HUES6 (cell line): ENCODE measurements around the gene ABCC1.
"Not testable (repeated sequence)": the region's sequence is repeated elsewhere in the genome, so short reads cannot be mapped to it uniquely, and the experiment has no call there.

Experiments
- H3K27ac ChIP-seq: 2 replicates; pipeline ENCODE4 v1.7.0; 2013; ENCODE audit warnings: low read depth, mild to moderate bottlenecking, low read length, inconsistent platforms
- H3K27me3 ChIP-seq: 2 replicates; pipeline ENCODE4 v1.6.1; 2013; ENCODE audit warnings: low read length; ENCODE audit not compliant: control insufficient read depth, insufficient read depth
- H3K36me3 ChIP-seq: 2 replicates; pipeline ENCODE4 v1.6.1; 2013; ENCODE audit warnings: low read length; ENCODE audit not compliant: control insufficient read depth, insufficient read depth
- H3K4me1 ChIP-seq: 2 replicates; pipeline ENCODE4 v1.6.1; 2013; ENCODE audit warnings: low read length; ENCODE audit not compliant: control insufficient read depth, insufficient read depth
- H3K4me3 ChIP-seq: 2 replicates; pipeline ENCODE4 v1.5.1; 2013; ENCODE audit warnings: low read depth, low read length
- H3K9ac ChIP-seq: one replicate; pipeline ENCODE4 v1.6.1; 2013; ENCODE audit warnings: mild to moderate bottlenecking, low read length
- H3K9me3 ChIP-seq: 2 replicates; pipeline ENCODE4 v1.6.1; 2013; ENCODE audit warnings: low read depth, low read length; ENCODE audit not compliant: control insufficient read depth, insufficient read depth

The ABCC1 gene

GRCh38 chr16:15918314-15918713, 31.1 kb upstream of the ABCC1 start:
- H3K27ac ChIP-seq, H3K27me3 ChIP-seq, H3K9me3 ChIP-seq, H3K4me3 ChIP-seq, H3K4me1 ChIP-seq, H3K36me3 ChIP-seq, H3K9ac ChIP-seq: not testable (repeated sequence)

GRCh38 chr16:15919331-15919730, 30.1 kb upstream of the ABCC1 start:
- H3K9me3 ChIP-seq = no peaks in the 10 kb centered on the region
- H3K27me3 ChIP-seq = no peaks in the 10 kb centered on the region
- H3K4me3 ChIP-seq = no peak overlapping the region
- no peak overlapping the region for H3K9ac ChIP-seq
- no peaks in the 10 kb centered on the region for H3K4me1 ChIP-seq
- H3K36me3 ChIP-seq = no peaks in the 10 kb centered on the region
- H3K27ac ChIP-seq = no peak overlapping the region

GRCh38 chr16:15924996-15925395, 24.4 kb upstream of the ABCC1 start:
- no peak overlapping the region for H3K27ac ChIP-seq
- no peaks in the 10 kb centered on the region for H3K9me3 ChIP-seq
- no peak overlapping the region for H3K4me3 ChIP-seq
- H3K9ac ChIP-seq = no peak overlapping the region
- no peaks in the 10 kb centered on the region for H3K36me3 ChIP-seq
- H3K4me1 ChIP-seq = 0 out of 2 replicates have a peak, but pooled peaks cover 4% of the 10 kb centered on the region
- no peaks in the 10 kb centered on the region for H3K27me3 ChIP-seq

GRCh38 chr16:15925631-15926030, 23.8 kb upstream of the ABCC1 start:
- Histone ChIP-seq H3K9me3 (no peaks in the 10 kb centered on the region), H3K4me1 (0 out of 2 replicates have a peak, but pooled peaks cover 4% of the 10 kb centered on the region), H3K4me3 (no peak overlapping the region), H3K9ac (no peak overlapping the region), H3K27me3 (no peaks in the 10 kb centered on the region), H3K36me3 (no peaks in the 10 kb centered on the region), H3K27ac (no peak overlapping the region)

GRCh38 chr16:15928261-15929104, 20.9 kb upstream of the ABCC1 start:
- Histone ChIP-seq H3K4me3 (no peak overlapping the region), H3K27me3 (no peaks in the 10 kb centered on the region), H3K9ac (no peak overlapping the region), H3K36me3 (no peaks in the 10 kb centered on the region), H3K9me3 (no peaks in the 10 kb centered on the region), H3K27ac (no peak overlapping the region), H3K4me1 (0 out of 2 replicates have a peak, but pooled peaks cover 4% of the 10 kb centered on the region)

GRCh38 chr16:15932939-15933338, 16.5 kb upstream of the ABCC1 start:
- H3K9ac ChIP-seq = no peak overlapping the region
- no peaks in the 10 kb centered on the region for H3K4me1 ChIP-seq
- 0 out of 2 replicates have a peak, but pooled peaks cover 4% of the 10 kb centered on the region for H3K9me3 ChIP-seq
- H3K27ac ChIP-seq = no peak overlapping the region
- H3K36me3 ChIP-seq = no peaks in the 10 kb centered on the region
- H3K4me3 ChIP-seq = no peak overlapping the region
- H3K27me3 ChIP-seq = no peaks in the 10 kb centered on the region

GRCh38 chr16:15933781-15934180, 15.6 kb upstream of the ABCC1 start:
- no peak overlapping the region for H3K27ac ChIP-seq
- H3K4me3 ChIP-seq = no peak overlapping the region
- H3K36me3 ChIP-seq = no peaks in the 10 kb centered on the region
- H3K9me3 ChIP-seq = 0 out of 2 replicates have a peak, but pooled peaks cover 4% of the 10 kb centered on the region
- no peaks in the 10 kb centered on the region for H3K4me1 ChIP-seq
- no peaks in the 10 kb centered on the region for H3K27me3 ChIP-seq
- H3K9ac ChIP-seq = no peak overlapping the region

GRCh38 chr16:15934991-15935390, 14.4 kb upstream of the ABCC1 start:
- Histone ChIP-seq H3K9ac (no peak overlapping the region), H3K9me3 (0 out of 2 replicates have a peak, but pooled peaks cover 4% of the 10 kb centered on the region), H3K36me3 (no peaks in the 10 kb centered on the region), H3K4me3 (no peak overlapping the region), H3K4me1 (no peaks in the 10 kb centered on the region), H3K27ac (no peak overlapping the region), H3K27me3 (no peaks in the 10 kb centered on the region)

GRCh38 chr16:15936809-15937208, 12.6 kb upstream of the ABCC1 start:
- not testable (repeated sequence) for H3K27ac ChIP-seq, H3K27me3 ChIP-seq

GRCh38 chr16:15942931-15943690, 6.3 kb upstream of the ABCC1 start:
- no peaks in the 10 kb centered on the region for H3K36me3 ChIP-seq
- H3K27me3 ChIP-seq = no peaks in the 10 kb centered on the region
- H3K4me3 ChIP-seq = no peak overlapping the region
- no peak overlapping the region for H3K27ac ChIP-seq
- H3K4me1 ChIP-seq = no peaks in the 10 kb centered on the region
- H3K9ac ChIP-seq = no peak overlapping the region
- no peaks in the 10 kb centered on the region for H3K9me3 ChIP-seq

More at GRCh38 chr16:15936809-15937208, 12.6 kb upstream of the ABCC1 start:
- H3K4me1 ChIP-seq, H3K9me3 ChIP-seq, H3K4me3 ChIP-seq, H3K36me3 ChIP-seq, H3K9ac ChIP-seq: not testable (repeated sequence)
